Mononuclear cell (primary cell): ENCODE measurements around the gene MERTK. TPM values are rescaled to one million over a fixed set of nuclear protein-coding genes. Genes with fewer than 3 reads are reported as not detected.
"Not testable (repeated sequence)": the region's sequence is repeated elsewhere in the genome, so short reads cannot be mapped to it uniquely, and the experiment has no call there.

Experiments used
- H3K27me3 ChIP-seq: 2 replicates; pipeline ENCODE4 v1.6.0; 2011; ENCODE audit warnings: low read length, control low read depth; ENCODE audit not compliant: insufficient read depth
- H3K4me1 ChIP-seq: 2 replicates; pipeline ENCODE4 v1.5.1; 2011; ENCODE audit warnings: mild to moderate bottlenecking, low read length, control low read depth; ENCODE audit not compliant: insufficient read depth
- H3K4me3 ChIP-seq: 2 replicates; pipeline ENCODE4 v1.5.1; 2011; ENCODE audit warnings: mild to moderate bottlenecking, low read length, moderate library complexity
- H3K9me3 ChIP-seq: 2 replicates; pipeline ENCODE4 v1.5.1; 2011; ENCODE audit warnings: low read depth, mild to moderate bottlenecking, control low read depth, low read length
- total RNA-seq: library from RNA; depleted of rRNA; stranded (reverse); fragments of >200 nt; gene quantifications from one replicate; pipeline ENCODE4 v1.2.3, GENCODE V29; 2012

MERTK gene
- total RNA-seq, 1 donor, result 3.7 TPM

DNA sequence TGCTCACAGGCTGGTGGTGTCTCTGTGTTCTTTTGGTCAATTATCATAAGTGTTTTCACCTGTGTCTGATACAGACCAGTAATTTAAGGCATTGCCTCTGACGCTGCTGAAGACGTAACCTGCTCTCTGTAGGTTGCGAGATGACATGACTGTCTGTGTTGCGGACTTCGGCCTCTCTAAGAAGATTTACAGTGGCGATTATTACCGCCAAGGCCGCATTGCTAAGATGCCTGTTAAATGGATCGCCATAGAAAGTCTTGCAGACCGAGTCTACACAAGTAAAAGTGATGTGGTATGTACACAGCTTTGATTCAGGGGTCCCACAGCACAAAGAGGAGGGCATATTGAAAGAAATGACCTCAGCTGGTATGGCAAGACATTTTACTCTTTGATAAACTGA lies 122.9 kb downstream of the MERTK start:
- Histone ChIP-seq H3K4me3 (no peak overlapping the region), H3K9me3 (no peaks in the 10 kb centered on the region), H3K4me1 (no peaks in the 10 kb centered on the region), H3K27me3 (no peaks in the 10 kb centered on the region)

GRCh38 chr2:112021781-112022231 lies 123.4 kb downstream of the MERTK start:
- no peak overlapping the region for H3K4me3 ChIP-seq
- no peaks in the 10 kb centered on the region for H3K9me3 ChIP-seq
- no peaks in the 10 kb centered on the region for H3K4me1 ChIP-seq
- H3K27me3 ChIP-seq, result no peaks in the 10 kb centered on the region

DNA sequence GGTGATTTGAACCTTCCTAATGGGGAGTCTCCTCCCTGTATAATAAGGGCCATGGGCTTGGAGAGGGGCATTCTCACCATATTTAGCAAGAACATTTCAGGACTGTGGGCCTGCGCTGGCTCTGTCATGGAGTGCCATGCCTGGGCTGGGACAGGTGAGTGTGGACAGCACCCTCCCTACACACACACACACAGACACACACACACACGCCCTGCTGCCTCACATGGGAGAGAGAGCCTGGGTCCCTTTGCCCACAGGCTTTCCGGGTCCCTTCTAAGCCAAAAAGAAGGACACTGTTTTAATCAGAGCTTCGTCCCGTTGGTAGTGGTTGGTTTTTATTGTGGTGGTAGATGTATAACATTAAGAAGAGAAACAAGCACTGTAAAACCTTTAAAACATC lies 125.3 kb downstream of the MERTK start:
- H3K4me1 ChIP-seq, result no peaks in the 10 kb centered on the region
- no peaks in the 10 kb centered on the region for H3K27me3 ChIP-seq

DNA sequence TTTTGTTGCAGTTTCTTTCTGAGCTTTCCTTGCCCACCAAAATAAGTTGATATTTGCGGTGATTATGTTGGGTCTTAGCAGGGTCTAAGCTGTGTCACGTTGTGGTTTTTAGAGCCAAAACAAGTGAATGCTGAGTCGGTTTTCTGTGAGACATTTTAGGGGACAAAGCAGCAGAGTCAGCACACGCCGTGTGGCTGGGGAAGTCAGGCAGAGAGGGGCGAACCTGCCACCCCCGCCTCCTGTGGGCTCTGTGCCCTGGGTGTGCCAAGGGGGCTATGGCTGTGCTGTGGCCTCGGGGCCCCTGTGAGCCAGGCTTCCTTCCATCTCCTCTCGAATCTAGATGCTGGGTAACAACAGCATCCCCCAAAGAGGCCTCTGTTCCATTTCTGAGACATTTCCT lies 125.8 kb downstream of the MERTK start:
- H3K4me3 ChIP-seq, result no peak overlapping the region
- no peaks in the 10 kb centered on the region for H3K9me3 ChIP-seq
- H3K27me3 ChIP-seq, result no peaks in the 10 kb centered on the region
- H3K4me1 ChIP-seq, result no peaks in the 10 kb centered on the region

More for the DNA sequence above, 125.3 kb downstream of the MERTK start:
- Histone ChIP-seq H3K9me3 (no peaks in the 10 kb centered on the region), H3K4me3 (no peak overlapping the region)

DNA sequence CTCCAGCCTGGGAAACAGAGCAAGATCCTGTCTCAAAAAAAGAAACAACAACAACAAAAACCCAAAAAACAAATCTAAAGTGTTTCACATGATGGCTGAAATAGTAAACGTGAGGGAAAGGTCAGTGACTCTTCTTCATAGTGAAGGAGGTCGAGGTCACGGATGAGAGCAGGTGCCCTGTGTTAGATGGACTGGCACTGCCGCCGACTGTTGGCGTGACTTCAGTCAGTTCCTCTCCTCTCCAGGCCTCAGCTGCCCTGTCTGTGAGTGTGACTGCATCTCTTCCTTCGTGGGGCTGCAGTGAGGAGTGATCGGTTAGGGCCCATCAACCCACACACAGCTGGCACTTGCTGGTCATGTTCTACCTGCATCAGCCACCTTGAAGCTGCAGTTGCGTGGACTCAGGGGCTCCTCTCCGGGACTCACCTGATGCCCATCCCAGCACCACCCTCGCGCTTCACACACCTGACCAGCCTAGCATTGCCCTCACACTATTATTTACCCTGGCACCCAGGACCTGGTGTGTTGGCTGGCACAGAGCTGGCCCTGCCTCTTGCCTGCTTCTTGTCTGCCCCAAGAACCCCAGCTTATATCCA lies 126.6 kb downstream of the MERTK start:
- Histone ChIP-seq H3K9me3 (no peaks in the 10 kb centered on the region), H3K4me3 (no peak overlapping the region), H3K27me3 (no peaks in the 10 kb centered on the region), H3K4me1 (no peaks in the 10 kb centered on the region)

GRCh38 chr2:112026509-112026908 lies 128.1 kb downstream of the MERTK start:
- no peak overlapping the region for H3K4me3 ChIP-seq
- H3K27me3 ChIP-seq, result no peaks in the 10 kb centered on the region
- peaks cover 2% of the 10 kb centered on the region for H3K4me1 ChIP-seq
- H3K9me3 ChIP-seq, result no peaks in the 10 kb centered on the region

GRCh38 chr2:112027767-112028166 lies 129.4 kb downstream of the MERTK start:
- Histone ChIP-seq H3K27me3 (no peaks in the 10 kb centered on the region), H3K4me3 (no peak overlapping the region), H3K9me3 (no peaks in the 10 kb centered on the region), H3K4me1 (peaks cover 14% of the 10 kb centered on the region)

DNA sequence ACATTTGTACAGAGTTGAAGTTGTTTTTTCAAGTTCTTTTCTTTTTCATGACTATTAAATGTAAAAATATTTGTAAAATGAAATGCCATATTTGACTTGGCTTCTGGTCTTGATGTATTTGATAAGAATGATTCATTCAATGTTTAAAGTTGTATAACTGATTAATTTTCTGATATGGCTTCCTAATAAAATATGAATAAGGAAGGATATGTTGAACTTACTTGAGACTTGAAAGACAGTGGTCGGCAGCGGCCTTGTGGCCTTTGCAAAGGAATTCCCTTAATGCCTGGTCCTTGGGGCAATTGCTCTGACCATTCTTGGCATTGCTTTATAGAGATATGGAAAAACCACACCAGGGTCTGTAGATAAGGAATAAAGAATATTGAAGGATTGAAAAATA lies 130.8 kb downstream of the MERTK start:
- H3K9me3 ChIP-seq, result no peaks in the 10 kb centered on the region
- no peaks in the 10 kb centered on the region for H3K27me3 ChIP-seq
- H3K4me1 ChIP-seq, result peaks cover 27% of the 10 kb centered on the region
- H3K4me3 ChIP-seq, result no peak overlapping the region

GRCh38 chr2:112031473-112032223 lies 133.2 kb downstream of the MERTK start:
- no peak overlapping the region for H3K4me3 ChIP-seq
- H3K4me1 ChIP-seq, result peaks cover 29% of the 10 kb centered on the region
- H3K27me3 ChIP-seq, result no peaks in the 10 kb centered on the region
- H3K9me3 ChIP-seq, result no peaks in the 10 kb centered on the region

DNA sequence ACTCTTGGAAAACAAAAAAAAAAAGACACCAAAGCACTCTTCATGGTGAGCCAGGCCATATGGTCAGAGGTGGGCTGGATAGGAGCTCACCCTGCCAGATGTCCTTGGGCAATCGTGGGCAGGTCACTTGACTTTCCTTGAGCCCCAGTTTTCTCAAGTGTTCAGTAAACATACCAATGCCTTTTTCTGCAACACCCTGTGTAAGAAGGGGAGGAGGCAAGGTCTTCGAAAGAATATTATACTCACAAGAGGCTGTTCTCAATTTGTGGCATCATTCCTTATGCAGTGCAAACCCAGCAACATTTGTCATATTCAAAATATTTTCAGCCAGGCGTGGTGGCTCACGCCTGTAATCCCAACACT lies 133.8 kb downstream of the MERTK start:
- Histone ChIP-seq H3K4me1 (peaks cover 29% of the 10 kb centered on the region), H3K4me3 (no peak overlapping the region), H3K9me3 (no peaks in the 10 kb centered on the region)

GRCh38 chr2:112032689-112033465 lies 134.5 kb downstream of the MERTK start:
- H3K4me3 ChIP-seq, result no peak overlapping the region
- H3K27me3 ChIP-seq, result no peaks in the 10 kb centered on the region
- H3K4me1 ChIP-seq, result peaks cover 29% of the 10 kb centered on the region
- no peaks in the 10 kb centered on the region for H3K9me3 ChIP-seq

More for the DNA sequence above, 133.8 kb downstream of the MERTK start:
- no peaks in the 10 kb centered on the region for H3K27me3 ChIP-seq

- Histone ChIP-seq H3K4me3 (no peak overlapping the region), H3K27me3 (no peaks in the 10 kb centered on the region), H3K9me3 (no peaks in the 10 kb centered on the region), H3K4me1 (peaks cover 29% of the 10 kb centered on the region)
These were observed 135.2 kb downstream of the MERTK start for GRCh38 chr2:112033600-112033999.

- no peak overlapping the region for H3K4me3 ChIP-seq
- no peaks in the 10 kb centered on the region for H3K9me3 ChIP-seq
- H3K4me1 ChIP-seq, result peaks cover 29% of the 10 kb centered on the region
- H3K27me3 ChIP-seq, result no peaks in the 10 kb centered on the region
These were observed 136.5 kb downstream of the MERTK start for GRCh38 chr2:112034924-112035323.

DNA sequence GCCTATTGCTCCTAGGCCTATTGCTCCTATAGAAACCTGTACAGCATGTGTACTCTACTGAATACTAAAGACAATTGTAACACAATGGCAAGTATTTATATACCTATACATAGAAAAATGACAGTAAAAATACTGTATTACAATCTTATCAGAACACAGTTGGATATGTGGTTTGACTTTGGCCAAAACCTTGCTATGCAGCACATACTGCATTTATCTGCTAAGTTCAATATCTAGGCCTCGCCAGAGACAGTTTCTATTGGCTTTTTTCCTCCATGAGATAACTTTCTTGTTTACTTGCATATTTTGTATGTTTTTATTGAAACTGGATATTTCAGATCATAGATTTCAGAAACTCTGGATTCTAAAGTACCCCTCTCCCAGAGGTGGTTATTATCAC lies 137.4 kb downstream of the MERTK start:
- Histone ChIP-seq H3K27me3 (no peaks in the 10 kb centered on the region), H3K9me3 (no peaks in the 10 kb centered on the region), H3K4me1 (peaks cover 29% of the 10 kb centered on the region), H3K4me3 (no peak overlapping the region)

DNA sequence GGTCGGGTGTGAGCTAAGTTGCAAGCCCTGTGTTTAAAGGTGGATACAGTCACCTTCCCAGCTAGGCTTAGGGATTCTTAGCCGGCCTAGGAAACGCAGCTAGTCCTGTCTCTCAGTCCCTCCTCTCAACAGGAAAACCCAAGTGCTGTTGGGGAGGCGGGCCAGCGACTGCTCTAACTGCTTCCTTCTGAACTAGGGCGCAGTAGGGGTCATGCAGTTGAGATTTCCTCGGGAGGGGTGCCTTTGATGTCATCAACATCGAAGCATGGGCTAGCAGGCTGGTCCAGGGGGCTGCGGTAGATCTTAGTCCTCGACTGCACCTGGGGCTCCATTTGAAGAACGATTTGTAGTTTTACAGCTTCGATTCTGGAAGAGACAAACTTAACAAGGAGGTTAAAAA lies 141.1 kb downstream of the MERTK start:
- H3K27me3 ChIP-seq, H3K9me3 ChIP-seq, H3K4me3 ChIP-seq, H3K4me1 ChIP-seq: not testable (repeated sequence)
